Uterus (tissue), 2 donors: Measurements from ENCODE around the gene TP53RK.

Source experiments
- CTCF ChIP-seq, 4 experiments: fragments of 200-600 bp in 2 of 4; fragments of 450-650 bp in 2 of 4; sonication (generic) in 2 of 4; IDR thresholded peaks; one replicate each; pipeline ENCODE4 v1.5.1; 2016 to 2019; ENCODE audit warnings: antibody characterized with exemption in 4 of 4, mild to moderate bottlenecking in 2 of 4, moderate library complexity in 1 of 4
- POLR2A ChIP-seq, 2 donors: fragments of 450-650 bp; IDR thresholded peaks; one replicate each; pipeline ENCODE4 v1.6.1; 2016; ENCODE audit warnings: antibody characterized with exemption in 2 of 2, mild to moderate bottlenecking in 1 of 2, moderate library complexity in 1 of 2

GRCh38 chr20:46731770-46732169, 42.5 kb upstream of the TP53RK start:
- TF ChIP-seq POLR2A (IDR thresholded peaks at IDR 0.05) (no peak), CTCF (IDR thresholded peaks at IDR 0.05) (no peak)
